Stimulated activated CD4-positive, alpha-beta T cell treated with anti-CD3 and anti-CD28 coated beads, Interleukin-15, amount 100 ng/mL, for 48 hours (primary cell): ENCODE measurements around the gene LCE3B.

Experiments used
- DNase-seq, 2 donors: peaks; one replicate each; pipeline ENCODE4 v3.0.0-alpha.2; 2020; ENCODE audit warnings: low read depth in 2 of 2

LCE3B gene

DNA sequence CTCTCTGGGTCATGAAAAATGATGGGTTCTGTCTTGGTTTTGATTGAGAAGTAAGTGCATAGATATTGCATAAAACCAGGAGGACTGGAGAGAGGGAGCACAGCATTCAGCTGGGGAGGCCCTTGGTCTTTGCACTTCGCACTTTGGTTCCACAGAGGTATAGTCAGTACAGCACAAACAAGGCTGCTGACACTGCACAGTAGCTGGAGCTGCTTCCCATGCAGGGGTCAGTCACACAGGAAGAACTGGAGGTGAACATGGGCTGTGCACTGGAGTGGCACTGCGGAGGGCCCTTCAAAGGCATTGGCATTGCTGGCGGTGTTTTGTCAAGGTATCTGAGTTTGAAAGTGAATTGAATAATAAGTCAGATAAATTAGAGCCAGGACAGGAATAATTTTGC is 45.0 kb downstream of the LCE3B start:
- DNase-seq = no peak

DNA sequence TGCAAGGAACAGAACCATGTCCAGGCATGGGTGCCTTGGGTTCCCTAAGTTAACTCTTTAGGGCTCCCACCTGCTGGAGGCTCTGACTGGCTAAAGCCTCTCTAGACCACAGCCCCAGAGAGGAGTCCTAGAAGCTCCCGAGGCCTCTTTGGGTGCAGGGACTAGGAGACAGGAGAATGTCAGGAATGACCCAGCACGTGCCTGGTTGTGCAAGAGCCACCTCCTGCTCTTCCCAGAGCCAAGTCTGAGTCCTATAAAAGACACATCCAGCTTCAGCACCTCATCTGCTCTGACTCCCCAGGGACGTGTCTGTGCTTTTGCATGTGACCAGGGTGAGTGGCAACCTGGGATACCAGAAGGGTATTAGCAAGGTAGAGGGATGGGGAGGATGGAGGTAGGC is 49.5 kb downstream of the LCE3B start, which contains the start of gene LCE2D:
Gene LCE2D (plus strand): TSS at position 283 of the 400 bp plus-strand sequence. CDS start 726 bp downstream, outside the sequence.
- no peak for DNase-seq
